IMR-90 (cell line): Measurements from ENCODE around the gene DENND6A. TPM values are rescaled to one million over a fixed set of nuclear protein-coding genes. Genes with fewer than 3 reads are reported as not detected.

ENCODE experiments used
- ATAC-seq: fragments of 200-7000 bp; cut with Tn5 transposase; 2 replicates; pipeline ENCODE4 v1.9.1; 2020; ENCODE audit warnings: low read depth, mild to moderate bottlenecking, moderate library complexity
- BruUV-seq: library from RNA; stranded (reverse); fragments of 400-500 nt; replicated peaks from 2 replicates; lab custom pipeline; 2021; lab: Mats Ljungman, UMichigan
- CTCF ChIA-PET: fragments of 300-600 bp; formaldehyde crosslinking; extraction: SDS; loops from one replicate; lab custom pipeline; 2021; ENCODE audit warnings: antibody characterized with exemption; lab: Yijun Ruan, JAX
- POLR2A ChIA-PET: fragments of 300-600 bp; sonication (Branson Sonifier 250); formaldehyde crosslinking; loops from one replicate; lab custom pipeline; 2022; ENCODE audit warnings: antibody characterized with exemption; ENCODE audit not compliant: unreplicated experiment; lab: Charles Lee
- DNase-seq: peaks from one replicate; pipeline ENCODE4 v3.0.0; 2013
- H2AFZ ChIP-seq: replicated peaks from 2 replicates; pipeline ENCODE3; 2013; ENCODE audit warnings: low read length, mild to moderate bottlenecking; ENCODE audit not compliant: poor library complexity
- H2AK5ac ChIP-seq: 2 replicates; pipeline ENCODE4 v1.6.1; 2013; ENCODE audit warnings: low read depth, low read length, inconsistent platforms
- H2AK9ac ChIP-seq: replicated peaks from 2 replicates; pipeline ENCODE3; 2013; ENCODE audit warnings: mild to moderate bottlenecking, low read depth, low read length, moderate library complexity; ENCODE audit not compliant: poor library complexity
- H2BK120ac ChIP-seq: 2 replicates; pipeline ENCODE4 v1.6.1; 2013; ENCODE audit warnings: low read depth, low read length, inconsistent platforms
- H2BK15ac ChIP-seq: 3 replicates; pipeline ENCODE4 v1.6.1; 2013; ENCODE audit warnings: low read depth, low read length, inconsistent platforms
- H2BK20ac ChIP-seq: 2 replicates; pipeline ENCODE4 v1.6.1; 2013; ENCODE audit warnings: low read depth, mild to moderate bottlenecking, inconsistent platforms, low read length, moderate library complexity
- H2BK5ac ChIP-seq: 2 replicates; pipeline ENCODE4 v1.6.1; 2013; ENCODE audit warnings: mild to moderate bottlenecking, low read depth, low read length, inconsistent platforms; ENCODE audit not compliant: poor library complexity, severe bottlenecking
- H3K14ac ChIP-seq: replicated peaks from 2 replicates; pipeline ENCODE4 v1.6.1; 2013; ENCODE audit warnings: low read depth, low read length, inconsistent platforms
- H3K18ac ChIP-seq: 2 replicates; pipeline ENCODE4 v1.6.1; 2013; ENCODE audit warnings: low read depth, low read length, control low read depth
- H3K23ac ChIP-seq: 2 replicates; pipeline ENCODE4 v1.6.1; 2013; ENCODE audit warnings: low read depth, low read length, inconsistent platforms
- H3K27ac ChIP-seq: 2 replicates; pipeline ENCODE4 v1.5.1; 2013; ENCODE audit warnings: mild to moderate bottlenecking, control low read depth, low read length; ENCODE audit not compliant: insufficient read depth
- H3K27me3 ChIP-seq: 2 replicates; pipeline ENCODE4 v1.6.1; 2013; ENCODE audit warnings: low read length; ENCODE audit not compliant: control insufficient read depth, insufficient read depth
- H3K36me3 ChIP-seq: 2 replicates; pipeline ENCODE4 v1.6.1; 2013; ENCODE audit warnings: low read length, mixed read lengths; ENCODE audit not compliant: control insufficient read depth, insufficient read depth
- H3K4ac ChIP-seq: 2 replicates; pipeline ENCODE4 v1.6.1; 2013; ENCODE audit warnings: low read depth, low read length, inconsistent platforms
- H3K4me1 ChIP-seq: 2 replicates; pipeline ENCODE4 v1.6.1; 2013; ENCODE audit warnings: low read length, mixed read lengths; ENCODE audit not compliant: control insufficient read depth, insufficient read depth
- H3K4me2 ChIP-seq: 2 replicates; pipeline ENCODE4 v1.6.1; 2013; ENCODE audit warnings: low read depth, mild to moderate bottlenecking, control low read depth, low read length, moderate library complexity
- H3K4me3 ChIP-seq: 2 replicates; pipeline ENCODE4 v1.5.1; 2013; ENCODE audit warnings: low read depth, mild to moderate bottlenecking, control low read depth, low read length, moderate library complexity; ENCODE audit not compliant: insufficient read depth
- H3K56ac ChIP-seq: 2 replicates; pipeline ENCODE4 v1.6.1; 2013; ENCODE audit warnings: low read length, inconsistent platforms; ENCODE audit not compliant: insufficient read depth; ENCODE audit errors: extremely low read depth
- H3K79me1 ChIP-seq, 2 experiments: 2 replicates each; pipeline ENCODE4 v1.6.1; 2013; ENCODE audit warnings: low read length in 2 of 2, inconsistent platforms in 1 of 2, low read depth in 1 of 2
- H3K9ac ChIP-seq: 2 replicates; pipeline ENCODE4 v1.6.1; 2013; ENCODE audit warnings: low read depth, low read length, control low read depth
- H3K9me1 ChIP-seq: 2 replicates; pipeline ENCODE4 v1.6.1; 2013; ENCODE audit warnings: low read length, inconsistent platforms; ENCODE audit not compliant: insufficient read depth
- H3K9me3 ChIP-seq: 2 replicates; pipeline ENCODE4 v1.6.1; 2013; ENCODE audit warnings: low read length; ENCODE audit not compliant: control insufficient read depth, insufficient read depth
- H4K20me1 ChIP-seq: 2 replicates; pipeline ENCODE4 v1.6.1; 2013; ENCODE audit warnings: low read length, inconsistent platforms; ENCODE audit not compliant: insufficient read depth
- H4K5ac ChIP-seq: 2 replicates; pipeline ENCODE4 v1.6.1; 2013; ENCODE audit warnings: mild to moderate bottlenecking, low read depth, low read length, control low read depth
- H4K8ac ChIP-seq, 2 experiments: 2 replicates each; pipeline ENCODE4 v1.6.1; 2013; ENCODE audit warnings: low read depth in 2 of 2, low read length in 2 of 2, control low read depth in 1 of 2, inconsistent platforms in 1 of 2
- H4K91ac ChIP-seq: 2 replicates; pipeline ENCODE4 v1.6.1; 2013; ENCODE audit warnings: low read depth, low read length, inconsistent platforms; ENCODE audit not compliant: insufficient read depth
- BHLHE40 ChIP-seq: fragments of 150-350 bp; IDR thresholded peaks from 2 replicates; pipeline ENCODE4 v1.6.1; 2016; ENCODE audit warnings: mild to moderate bottlenecking, low read depth, low read length
- CHD1 ChIP-seq: IDR thresholded peaks from 2 replicates; pipeline ENCODE4 v1.6.1; 2012; ENCODE audit warnings: low read depth, low read length, improper control_type of control experiment
- CTCF ChIP-seq: conservative IDR thresholded peaks from 2 replicates; pipeline ENCODE4 v1.5.1; 2012; ENCODE audit warnings: mild to moderate bottlenecking, low read depth, low read length, improper control_type of control experiment
- POLR2A ChIP-seq: IDR thresholded peaks from 2 replicates; pipeline ENCODE4 v1.6.1; 2012; ENCODE audit warnings: mild to moderate bottlenecking, low read depth, low read length
- dilution Hi-C: fragments of 300-500 bp; cut with HindIII; formaldehyde crosslinking; loops from one replicate; pipeline ENCODE4 v1.14.3; 2018; ENCODE audit warnings: low sequenced_read_pairs; ENCODE audit not compliant: unreplicated experiment
- in situ Hi-C: fragments of 300-500 bp; cut with MboI; formaldehyde crosslinking; loops from 3 replicates; pipeline ENCODE4 v1.14.3; 2019; ENCODE audit warnings: low sequenced_read_pairs, inconsistent platforms, mixed read lengths
- intact Hi-C: fragments of 100-400 bp; cut with micrococcal nuclease; formaldehyde crosslinking; loops from 2 replicates; pipeline ENCODE4 v1.10.0; 2022
- polyA plus RNA-seq, 3 experiments: library from polyadenylated mRNA; depleted of rRNA; stranded (reverse); fragments of >200 nt; gene quantifications; 2 replicates each; pipeline ENCODE4 v1.2.3, GENCODE V29; 2012; ENCODE audit warnings: low replicate concordance in 1 of 3
- total RNA-seq: library from RNA; depleted of rRNA; stranded (reverse); fragments of >200 nt; gene quantifications from 2 replicates; pipeline ENCODE4 v1.2.3, GENCODE V29; 2012

DENND6A gene
- total and polyA plus RNA-seq, 2 of the 4 experiments (the other 2 are of a cell fraction): 3.8 to 9.0 TPM

- no peak overlapping the region for H3K4me2 ChIP-seq
- no peak overlapping the region for H2BK20ac ChIP-seq
- ChIA-PET POLR2A (no interaction called here), CTCF (no interaction called here)
- no peak overlapping the region for H2BK15ac ChIP-seq
- H4K5ac ChIP-seq: no peak overlapping the region
- no peak overlapping the region for H3K27ac ChIP-seq
- H3K14ac ChIP-seq: no peak overlapping the region
- no peak overlapping the region for H3K9ac ChIP-seq
- no peak overlapping the region for H2AK5ac ChIP-seq
- H3K9me3 ChIP-seq: no peaks in the 10 kb centered on the region
- intact Hi-C loops (no loop called here), in situ Hi-C loops (no loop called here), dilution Hi-C loops (no loop called here)
- 0 out of 2 replicates have a peak, but pooled peaks cover 1% of the 10 kb centered on the region for H3K36me3 ChIP-seq
- ATAC-seq: no peak
- TF ChIP-seq BHLHE40 (no peak), CTCF (no peak), CHD1 (no peak), POLR2A (no peak)
- H2AFZ ChIP-seq: no peak overlapping the region
- DNase-seq: no peak
- H3K4me1 ChIP-seq: no peaks in the 10 kb centered on the region
- no peaks in the 10 kb centered on the region for H3K27me3 ChIP-seq
- H3K79me1 ChIP-seq: no peaks in the 10 kb centered on the region; a peak in 1 of 4 replicates
- H3K56ac ChIP-seq: no peak overlapping the region
- no peak overlapping the region for H4K91ac ChIP-seq
- H2BK120ac ChIP-seq: no peak overlapping the region
- no peaks in the 10 kb centered on the region for H4K20me1 ChIP-seq
- H3K23ac ChIP-seq: no peak overlapping the region
- no peak overlapping the region for H2AK9ac ChIP-seq
- H3K4me3 ChIP-seq: no peak overlapping the region
- no peak overlapping the region for H3K4ac ChIP-seq
- H3K18ac ChIP-seq: no peak overlapping the region
- H4K8ac ChIP-seq: no peak overlapping the region
- no peaks in the 10 kb centered on the region for H3K9me1 ChIP-seq
- H2BK5ac ChIP-seq: no peak overlapping the region
- no TSS peak for BruUV-seq
Observed at GRCh38 chr3:57605683-57606082, 87.2 kb downstream of the DENND6A start.
